ENCODE data around the gene TGFB1I1. TPM values are rescaled to one million over a fixed set of nuclear protein-coding genes. Genes with fewer than 3 reads are reported as not detected.
"Not testable (repeated sequence)": the region's sequence is repeated elsewhere in the genome, so short reads cannot be mapped to it uniquely, and the experiment has no call there.

TGFB1I1 gene
- total RNA-seq, 1 experiment from 2014 or later = 8.0 TPM

DNA sequence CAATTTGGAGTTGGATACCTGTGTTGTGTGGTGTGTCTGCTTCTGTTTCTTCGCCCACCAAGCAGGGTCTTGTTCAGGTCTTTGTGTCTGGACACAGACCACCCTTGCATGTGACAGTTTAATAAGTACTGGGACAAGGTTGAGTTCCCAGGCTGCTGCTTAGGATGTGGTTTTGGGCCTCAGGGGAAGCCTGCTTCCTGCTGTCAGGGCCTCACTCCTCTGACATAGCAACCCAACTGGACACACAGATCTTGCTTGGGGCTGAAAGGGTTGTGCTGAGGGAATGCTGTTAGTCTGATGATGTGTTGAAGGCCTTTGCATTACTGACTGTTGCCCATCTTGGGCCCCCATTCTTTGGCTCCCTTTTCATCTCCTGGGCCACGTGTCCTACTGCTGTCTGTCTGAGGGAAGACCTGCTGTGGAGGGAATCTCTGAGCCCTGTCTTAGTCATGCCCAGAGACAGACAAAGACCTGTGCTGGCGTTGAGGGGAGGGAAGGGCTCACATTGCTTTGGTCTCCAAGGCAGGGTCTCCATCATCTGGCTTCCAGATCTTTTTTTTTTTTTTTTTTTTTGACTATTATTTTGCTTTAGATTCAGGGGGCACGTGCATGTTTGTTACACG is 4.7 kb upstream of the TGFB1I1 start:
- no peak for DNase-seq (ENCODE audit: extremely low read depth, low read depth)

DNA sequence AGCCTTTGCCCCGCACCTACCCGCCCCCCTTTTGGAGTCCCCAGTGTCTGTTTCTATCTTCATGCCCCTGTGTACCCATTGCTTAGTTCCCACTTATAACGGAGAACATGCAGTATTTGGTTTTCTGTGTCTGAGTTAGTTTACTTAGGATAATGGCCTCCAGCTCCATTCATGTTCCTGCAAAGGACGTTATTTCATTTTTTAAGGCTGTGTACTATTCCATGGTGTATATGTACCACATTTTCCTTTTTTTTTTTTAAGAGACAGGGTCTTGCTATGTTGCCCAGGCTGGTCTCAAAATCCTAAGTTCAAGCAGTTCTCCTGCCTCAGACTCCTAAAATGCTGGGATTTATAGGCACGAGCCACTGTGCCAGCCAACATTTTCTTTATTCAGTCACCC is 4.1 kb upstream of the TGFB1I1 start:
- no peak for DNase-seq (ENCODE audit: extremely low read depth, low read depth)

DNA sequence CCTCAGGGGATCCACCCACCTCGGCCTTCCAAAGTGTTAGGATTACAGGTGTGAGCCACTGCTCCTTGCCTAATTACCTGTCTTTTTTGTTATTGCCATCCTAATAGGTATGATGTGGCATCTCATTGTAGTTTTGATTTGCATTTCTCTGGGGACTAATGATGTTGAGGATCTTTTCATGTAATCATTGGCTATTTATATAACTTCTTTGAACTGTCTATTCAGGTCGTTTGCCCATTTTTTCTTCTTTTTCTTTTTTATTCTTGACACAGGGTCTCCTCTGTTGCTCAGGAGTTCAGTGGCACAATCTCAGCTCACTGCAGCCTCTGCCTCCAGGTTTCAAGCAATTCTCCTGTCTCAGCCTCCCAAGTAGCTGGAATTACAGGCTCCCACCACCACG is 1.3 kb upstream of the TGFB1I1 start:
- no peak for DNase-seq (ENCODE audit: extremely low read depth, low read depth)

DNA sequence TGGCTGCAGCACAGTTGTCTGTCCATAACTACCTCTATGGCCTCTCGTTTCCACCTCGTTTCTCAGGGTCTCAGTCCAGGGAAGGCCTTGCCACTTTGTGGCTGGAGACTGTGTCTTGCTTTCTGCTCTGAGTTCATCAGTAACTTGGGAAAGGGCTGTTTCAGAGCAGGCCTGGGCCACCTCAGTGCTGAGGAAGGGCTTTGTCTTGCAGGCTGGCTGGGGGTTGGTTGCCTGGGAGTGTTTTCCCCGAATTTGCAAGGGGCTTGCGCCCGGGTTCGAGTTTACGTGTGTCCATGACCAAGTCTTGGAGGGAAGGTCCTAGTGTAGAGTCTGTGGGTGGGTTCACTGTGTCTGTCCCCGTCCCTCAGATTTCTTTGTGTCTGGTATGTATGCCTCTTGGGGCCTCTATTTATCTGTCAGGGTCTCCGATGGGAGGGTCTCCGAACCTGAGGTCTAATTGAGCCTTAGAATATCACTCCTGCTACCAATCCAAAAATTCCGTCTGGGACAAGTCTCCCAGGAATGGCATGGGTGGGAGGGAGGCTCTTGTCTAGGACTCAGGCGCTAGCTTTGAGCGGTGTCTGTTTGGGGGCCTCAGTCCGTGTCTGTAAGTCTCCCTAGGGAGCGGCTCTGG is 594 bp upstream of the TGFB1I1 start:
- no peak for DNase-seq (ENCODE audit: extremely low read depth, low read depth)

DNA sequence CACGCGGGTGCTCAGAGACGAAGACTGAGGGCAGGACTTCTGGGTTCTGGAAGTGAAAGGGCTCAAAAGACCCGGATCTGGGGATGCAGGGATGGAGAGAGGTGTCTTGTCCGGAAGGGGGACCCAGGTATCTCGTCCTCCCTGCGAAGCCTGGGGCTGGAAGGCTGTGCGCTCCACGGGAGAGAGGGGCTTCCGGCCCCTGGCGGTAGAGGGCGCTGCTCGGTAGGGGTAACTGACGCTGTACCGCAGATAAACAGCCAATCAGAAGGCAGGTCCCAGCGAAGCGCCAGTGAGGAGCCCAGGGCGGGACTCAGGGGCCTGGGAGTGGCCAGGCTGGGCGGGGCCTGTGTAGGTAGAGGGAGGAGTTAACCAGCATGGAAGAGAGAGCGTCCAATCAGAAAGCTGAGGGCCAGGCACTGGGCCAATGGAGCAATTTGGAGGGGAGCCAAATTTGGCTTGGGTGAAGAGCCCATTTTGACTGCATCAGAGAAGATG is 804 bp downstream of the TGFB1I1 start:
- no peak for DNase-seq (ENCODE audit: extremely low read depth, low read depth)

DNA sequence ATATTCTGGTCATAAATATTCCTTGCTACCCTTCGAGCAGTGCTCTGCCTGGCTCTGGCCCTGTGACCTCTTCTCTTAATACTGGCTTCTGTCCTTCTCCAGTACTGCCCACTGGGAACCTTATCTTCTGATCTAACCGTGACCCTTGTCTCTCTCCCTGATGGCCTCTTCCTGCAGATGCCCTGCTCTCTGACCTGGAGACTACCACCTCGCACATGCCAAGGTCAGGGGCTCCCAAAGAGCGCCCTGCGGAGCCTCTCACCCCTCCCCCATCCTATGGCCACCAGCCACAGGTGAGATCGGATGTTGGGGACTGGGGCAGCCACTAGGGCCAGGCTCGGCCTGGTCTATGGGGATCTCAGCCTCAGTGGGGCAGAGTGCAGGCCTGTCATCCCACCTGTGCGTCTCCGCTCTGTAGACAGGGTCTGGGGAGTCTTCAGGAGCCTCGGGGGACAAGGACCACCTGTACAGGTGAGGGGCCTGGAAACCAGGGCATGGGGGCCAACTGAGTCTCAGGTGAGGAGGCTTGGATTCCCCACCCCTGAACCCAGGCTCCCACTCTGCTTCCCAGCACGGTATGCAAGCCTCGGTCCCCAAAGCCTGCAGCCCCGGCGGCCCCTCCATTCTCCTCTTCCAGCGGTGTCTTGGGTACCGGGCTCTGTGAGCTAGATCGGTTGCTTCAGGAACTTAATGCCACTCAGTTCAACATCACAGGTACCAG is 1.5 kb downstream of the TGFB1I1 start:
- no peak for DNase-seq (ENCODE audit: extremely low read depth, low read depth)

DNA sequence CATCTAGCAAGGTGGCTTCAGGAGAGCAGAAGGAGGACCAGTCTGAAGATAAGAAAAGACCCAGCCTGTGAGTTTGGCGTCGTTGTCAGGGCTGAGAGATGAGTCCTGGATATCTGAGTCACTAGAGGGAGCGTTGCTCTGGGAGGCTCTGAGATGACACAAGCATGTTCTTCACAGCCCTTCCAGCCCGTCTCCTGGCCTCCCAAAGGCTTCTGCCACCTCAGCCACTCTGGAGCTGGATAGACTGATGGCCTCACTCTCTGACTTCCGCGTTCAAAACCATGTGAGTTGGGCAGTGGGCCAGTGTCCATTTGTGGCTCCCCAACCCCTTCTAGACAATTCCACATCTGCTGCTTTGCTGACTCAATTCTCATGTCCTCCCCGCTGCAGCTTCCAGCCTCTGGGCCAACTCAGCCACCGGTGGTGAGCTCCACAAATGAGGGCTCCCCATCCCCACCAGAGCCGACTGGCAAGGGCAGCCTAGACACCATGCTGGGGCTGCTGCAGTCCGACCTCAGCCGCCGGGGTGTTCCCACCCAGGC is 2.3 kb downstream of the TGFB1I1 start:
- no peak for DNase-seq (ENCODE audit: extremely low read depth, low read depth)

DNA sequence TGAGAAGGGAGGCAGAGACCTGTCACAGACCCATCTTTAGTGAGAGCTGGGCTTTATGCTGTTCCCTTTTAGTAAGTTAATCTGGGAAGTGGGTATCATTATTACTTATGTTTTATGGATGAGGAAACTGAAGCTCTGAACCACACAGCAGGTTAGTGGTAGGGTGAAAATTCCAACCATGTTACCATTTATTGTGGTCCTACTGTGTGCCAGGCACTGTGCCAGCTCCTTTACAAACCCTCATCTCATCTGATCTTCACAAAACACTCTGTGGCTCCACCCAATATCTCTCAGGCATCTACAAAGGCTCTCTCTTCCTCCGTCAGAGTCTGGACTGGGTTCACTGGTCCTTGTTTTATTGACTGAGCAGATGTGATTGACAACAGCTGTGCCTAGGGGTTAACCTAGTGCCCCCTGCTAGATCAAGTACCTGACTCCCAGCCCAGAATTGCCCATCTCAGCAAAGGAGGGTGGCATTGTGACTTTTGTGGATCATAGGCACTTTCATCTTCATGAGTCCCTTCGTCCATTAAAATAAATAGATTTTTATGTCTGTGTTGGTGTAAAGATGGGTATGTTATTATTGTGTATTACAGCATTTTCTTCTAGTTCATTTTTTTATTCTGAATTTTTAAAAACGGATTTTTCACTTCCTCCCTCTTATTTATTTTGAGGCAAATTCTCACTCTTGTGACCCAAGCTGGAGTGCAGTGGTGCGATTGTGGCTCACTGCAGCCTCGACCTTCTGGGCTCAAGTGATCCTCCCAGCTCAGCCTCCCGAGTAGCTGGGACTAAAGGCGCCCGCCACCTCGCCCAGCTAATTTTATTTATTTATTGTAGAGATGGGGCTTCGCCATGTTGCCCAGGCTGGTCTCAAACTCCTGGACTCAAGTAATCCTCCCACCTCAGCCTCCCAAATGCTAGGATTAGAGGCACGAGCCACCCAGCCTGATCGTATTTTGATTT is 3.1 kb downstream of the TGFB1I1 start:
- DNase-seq (ENCODE audit: extremely low read depth, low read depth) = no peak

DNA sequence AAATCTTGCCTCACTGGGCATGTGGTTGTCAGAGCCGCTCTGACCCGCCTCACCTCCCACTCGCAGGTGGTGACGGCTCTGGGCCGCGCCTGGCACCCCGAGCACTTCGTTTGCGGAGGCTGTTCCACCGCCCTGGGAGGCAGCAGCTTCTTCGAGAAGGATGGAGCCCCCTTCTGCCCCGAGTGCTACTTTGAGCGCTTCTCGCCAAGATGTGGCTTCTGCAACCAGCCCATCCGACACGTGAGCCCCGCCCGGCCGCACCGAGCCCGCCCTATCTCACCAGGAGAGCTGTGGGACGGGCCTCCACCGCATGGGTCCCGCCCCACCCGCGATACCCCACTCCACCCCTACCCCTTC is 4.0 kb downstream of the TGFB1I1 start:
- no peak for DNase-seq (ENCODE audit: extremely low read depth, low read depth)

DNA sequence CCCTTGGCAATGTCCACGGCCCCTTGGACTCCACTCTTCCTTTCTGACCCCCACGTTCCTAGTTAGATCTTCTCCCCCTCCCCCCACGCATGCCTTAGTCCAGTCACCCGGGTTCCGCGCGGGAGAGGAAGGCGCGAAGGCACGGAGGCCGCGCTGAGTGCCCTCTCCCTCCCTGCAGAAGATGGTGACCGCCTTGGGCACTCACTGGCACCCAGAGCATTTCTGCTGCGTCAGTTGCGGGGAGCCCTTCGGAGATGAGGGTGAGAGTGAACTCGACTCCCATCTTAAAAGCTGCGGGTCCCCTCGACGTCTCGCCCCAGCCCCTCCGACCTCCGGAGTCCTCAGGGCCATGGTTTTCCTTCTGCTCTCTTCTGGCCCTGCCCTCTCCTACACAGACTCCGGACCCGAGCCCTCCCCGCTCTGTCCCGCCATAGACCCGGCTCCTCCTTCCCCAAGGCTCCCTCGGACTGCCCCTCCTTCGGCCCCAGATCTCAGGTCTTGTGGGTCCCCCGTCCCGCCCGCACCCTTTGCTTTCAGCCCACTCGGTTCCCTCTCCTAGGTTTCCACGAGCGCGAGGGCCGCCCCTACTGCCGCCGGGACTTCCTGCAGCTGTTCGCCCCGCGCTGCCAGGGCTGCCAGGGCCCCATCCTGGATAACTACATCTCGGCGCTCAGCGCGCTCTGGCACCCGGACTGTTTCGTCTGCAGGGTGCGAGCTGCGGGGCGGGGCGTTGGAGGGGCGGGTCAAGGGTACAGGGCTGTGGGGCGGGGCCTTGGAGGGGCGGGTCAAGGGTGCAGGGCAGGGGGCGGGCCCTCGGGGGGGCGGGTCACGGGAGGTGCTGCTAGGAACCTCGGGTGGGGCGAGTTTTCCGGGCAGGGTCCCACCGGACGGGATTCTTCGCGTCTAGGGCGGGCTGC is 4.6 kb downstream of the TGFB1I1 start:
- DNase-seq (ENCODE audit: extremely low read depth, low read depth) = peak; percentile 76

DNA sequence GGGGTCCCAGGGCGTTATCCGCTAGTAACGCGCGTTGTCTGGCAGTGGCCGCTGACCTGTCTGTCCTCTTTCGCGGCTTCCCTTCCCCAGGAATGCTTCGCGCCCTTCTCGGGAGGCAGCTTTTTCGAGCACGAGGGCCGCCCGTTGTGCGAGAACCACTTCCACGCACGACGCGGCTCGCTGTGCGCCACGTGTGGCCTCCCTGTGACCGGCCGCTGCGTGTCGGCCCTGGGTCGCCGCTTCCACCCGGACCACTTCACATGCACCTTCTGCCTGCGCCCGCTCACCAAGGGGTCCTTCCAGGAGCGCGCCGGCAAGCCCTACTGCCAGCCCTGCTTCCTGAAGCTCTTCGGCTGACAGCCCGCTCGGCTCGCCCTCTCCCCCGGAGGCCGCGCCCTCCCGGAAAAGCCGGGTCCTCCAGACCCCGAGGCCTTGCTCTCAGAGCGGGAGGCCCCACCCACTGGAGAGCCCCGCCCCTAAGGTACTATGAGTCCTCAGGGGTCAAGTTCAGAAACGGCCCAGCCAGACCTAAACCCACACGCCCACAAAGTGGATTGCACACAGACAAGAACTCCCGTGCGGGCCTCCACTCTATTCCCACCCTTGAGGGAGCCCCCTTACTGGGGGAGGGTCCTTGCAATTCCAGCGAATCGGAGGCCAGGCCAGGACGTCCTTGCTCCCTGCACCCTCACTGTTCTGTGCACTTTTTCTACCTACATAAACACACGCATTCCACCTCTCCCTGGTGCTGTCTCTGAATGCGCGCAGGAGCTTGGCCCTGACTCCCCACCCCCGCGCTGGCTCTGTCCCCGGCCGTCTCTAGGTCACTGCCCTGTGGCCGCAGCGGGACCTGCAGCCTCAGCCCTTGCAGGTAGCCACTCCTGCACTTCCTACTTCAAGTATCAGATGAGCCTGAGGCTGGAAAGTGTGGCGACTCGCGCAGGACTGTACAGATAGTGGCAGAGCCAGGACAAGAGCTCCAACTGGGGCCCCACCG is 5.6 kb downstream of the TGFB1I1 start:
- no peak for DNase-seq (ENCODE audit: extremely low read depth, low read depth)

DNA sequence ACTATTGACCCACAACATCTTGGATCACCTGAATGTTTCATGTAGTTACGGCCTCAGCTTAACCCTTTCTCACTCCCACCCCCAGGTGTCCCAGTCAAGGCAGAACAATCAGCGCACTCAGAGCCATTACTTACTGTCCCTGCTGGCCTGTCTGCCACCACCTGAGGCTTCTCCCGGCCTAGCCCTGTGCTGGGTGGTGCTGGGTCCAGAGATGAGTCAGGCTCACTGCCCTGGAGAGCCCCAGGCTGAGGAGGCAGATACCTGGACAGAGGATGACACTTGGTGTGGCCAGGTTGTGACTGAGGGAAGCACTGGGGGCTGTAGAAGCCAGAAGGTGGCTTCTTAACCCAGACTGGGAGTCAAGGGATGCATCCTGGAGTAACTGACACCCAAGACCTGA is 7.0 kb downstream of the TGFB1I1 start:
- DNase-seq (ENCODE audit: extremely low read depth, low read depth) = no peak

DNA sequence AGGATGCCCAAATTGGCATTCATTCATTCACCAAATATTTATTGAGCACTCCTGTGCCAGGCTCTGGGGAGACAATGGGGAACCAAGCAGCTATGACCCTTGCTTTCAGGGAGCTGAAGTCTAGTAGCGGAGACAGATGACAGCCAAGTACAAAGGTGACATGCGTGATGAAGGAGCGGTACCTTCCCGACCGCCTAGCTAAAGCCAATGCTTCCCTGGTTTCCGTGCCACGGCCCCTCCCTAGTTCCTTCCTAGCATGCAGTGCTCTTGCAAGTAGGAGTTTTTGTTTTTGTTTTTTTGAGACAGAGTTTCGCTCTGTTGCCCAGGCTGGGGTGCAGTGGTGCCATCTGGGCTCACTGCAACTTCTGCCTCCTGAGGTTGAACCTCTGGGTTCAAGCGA is 7.8 kb downstream of the TGFB1I1 start:
- no peak for DNase-seq (ENCODE audit: extremely low read depth, low read depth)

DNA sequence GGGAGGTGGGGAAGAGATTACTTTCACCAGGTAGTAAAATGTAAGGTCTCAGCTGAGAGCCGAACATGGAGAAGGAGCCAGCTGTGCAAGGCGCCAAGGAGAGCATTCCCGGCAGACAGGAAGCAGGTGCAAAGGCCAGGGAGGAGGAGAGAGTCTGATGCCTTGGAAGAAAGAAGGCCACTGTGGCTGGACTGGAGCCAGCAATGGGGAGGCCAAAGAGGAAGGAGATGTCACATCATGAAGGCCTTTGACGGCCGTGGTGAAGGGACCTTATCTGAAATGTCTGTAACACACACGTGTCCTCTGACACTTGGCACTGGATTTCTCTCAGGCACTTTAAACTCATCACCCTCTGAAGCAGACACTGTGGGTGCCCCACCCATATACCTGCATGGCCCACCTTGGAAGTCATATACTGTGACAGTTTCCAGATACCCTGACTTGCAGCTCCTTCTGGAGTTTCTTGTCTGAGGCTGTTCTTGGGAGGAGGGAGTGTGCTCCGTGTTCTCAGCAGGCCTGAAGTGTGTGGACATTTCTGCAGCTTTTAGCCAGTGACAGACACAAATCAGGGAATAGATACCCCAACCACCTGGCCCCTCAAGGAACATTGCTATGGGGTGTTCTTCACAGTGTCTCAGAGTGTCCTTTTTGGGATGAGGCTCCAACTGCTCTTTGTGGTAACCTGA is 9.0 kb downstream of the TGFB1I1 start:
- DNase-seq (ENCODE audit: extremely low read depth, low read depth) = no peak

DNA sequence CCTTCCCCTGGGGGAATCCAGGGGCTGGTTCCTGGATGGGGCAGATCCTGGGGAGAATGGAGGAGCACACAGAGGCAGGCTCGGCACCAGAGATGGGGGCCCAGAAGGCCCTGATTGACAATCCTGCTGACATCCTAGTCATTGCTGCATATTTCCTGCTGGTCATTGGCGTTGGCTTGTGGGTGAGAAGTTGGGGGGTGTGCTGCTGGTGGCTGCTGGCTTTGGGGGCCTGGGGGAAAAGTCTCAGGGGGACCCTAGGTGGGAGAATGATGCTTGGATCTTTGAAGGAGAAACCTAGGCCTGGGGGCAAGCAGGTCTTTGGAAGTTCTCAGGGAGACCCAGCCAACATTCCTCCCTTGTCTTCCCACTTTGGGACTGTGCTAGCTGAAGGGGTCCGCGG is 11.1 kb downstream of the TGFB1I1 start, which contains the start of gene SLC5A2:
SLC5A2 (plus strand) TSS at position 43 of the 400 bp plus-strand sequence; CDS start at position 57, 14 bp downstream.
- DNase-seq (ENCODE audit: extremely low read depth, low read depth) = no peak

DNA sequence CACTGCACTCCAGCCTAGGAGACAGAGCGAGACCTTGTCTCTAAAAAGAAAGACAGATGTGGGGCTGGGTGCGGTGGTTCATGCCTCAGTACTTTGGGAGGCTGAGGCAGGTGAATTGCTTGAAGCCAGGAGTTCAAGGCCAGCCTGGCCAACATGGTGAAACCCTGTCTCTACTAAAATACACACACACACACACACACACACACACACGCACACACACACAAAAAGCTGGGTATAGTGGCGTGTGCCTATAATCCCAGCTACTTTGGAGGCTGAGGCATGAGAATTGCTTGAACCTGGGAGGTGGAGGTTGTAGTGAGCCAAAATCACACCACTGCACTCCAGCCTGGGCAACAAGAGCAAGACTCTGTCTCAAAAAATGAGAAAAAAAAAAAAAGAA is 12.1 kb downstream of the TGFB1I1 start:
- not testable (repeated sequence) for DNase-seq (ENCODE audit: extremely low read depth, low read depth)

DNA sequence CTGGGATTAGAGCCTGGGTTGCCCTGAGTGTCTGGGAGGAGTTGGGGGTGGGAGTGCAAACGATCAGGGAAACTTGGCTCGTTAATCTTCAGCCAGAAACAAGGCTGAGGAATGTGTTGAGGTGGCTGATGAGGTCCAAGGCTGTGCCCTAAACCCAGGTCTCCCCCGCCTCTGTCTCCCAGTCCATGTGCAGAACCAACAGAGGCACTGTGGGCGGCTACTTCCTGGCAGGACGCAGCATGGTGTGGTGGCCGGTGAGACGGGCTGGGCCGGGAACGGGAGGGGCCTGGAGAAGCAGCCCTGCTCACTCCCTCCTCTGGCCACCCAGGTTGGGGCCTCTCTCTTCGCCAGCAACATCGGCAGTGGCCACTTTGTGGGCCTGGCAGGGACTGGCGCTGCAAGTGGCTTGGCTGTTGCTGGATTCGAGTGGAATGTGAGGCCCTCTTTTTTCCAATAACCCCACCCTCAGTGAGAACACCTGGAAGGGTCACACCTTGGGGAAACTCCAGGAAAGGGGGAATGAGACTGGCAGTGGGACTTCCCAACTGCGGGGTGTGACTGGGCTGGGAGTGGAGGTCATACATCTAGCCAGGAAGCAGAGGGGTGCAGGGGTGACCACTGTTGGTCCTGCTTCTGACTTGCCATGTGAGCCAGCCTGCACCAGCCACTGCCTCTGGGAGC is 12.7 kb downstream of the TGFB1I1 start:
- no peak for DNase-seq (ENCODE audit: extremely low read depth, low read depth)
